Measurements from ENCODE around the gene ZFP57.

DNA sequence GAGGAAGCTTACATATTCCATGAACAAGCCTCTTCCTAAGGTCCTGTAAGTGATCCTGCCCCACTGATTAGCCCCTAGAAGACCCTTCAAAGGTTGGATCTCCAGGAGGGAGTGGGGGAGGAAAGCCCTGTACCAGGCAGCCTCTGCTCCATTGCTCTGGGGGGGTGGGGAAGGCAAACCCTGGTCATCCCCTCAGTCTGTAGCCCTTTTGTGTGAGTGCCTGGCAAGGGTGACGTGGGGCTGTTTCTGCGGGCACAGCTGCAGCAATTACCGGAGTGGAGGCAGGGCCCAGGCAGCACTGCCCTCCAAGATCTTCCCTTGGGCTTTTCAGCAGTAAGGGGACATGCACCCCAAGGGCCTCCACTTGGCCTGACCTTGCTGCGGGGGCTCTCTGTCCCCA lies 24.2 kb downstream of the ZFP57 start, which contains the start of gene MOG:
- TF ChIP-seq CEBPB (IDR thresholded peaks at IDR 0.05; ENCODE audit: borderline replicate concordance in 1 of 2, low read depth in 2 of 2, low read length in 2 of 2) (no peak), ZNF274 (IDR thresholded peaks at IDR 0.05; ENCODE audit: insufficient read depth, insufficient read length) (no peak), EZH2 (IDR thresholded peaks at IDR 0.05; ENCODE audit: borderline replicate concordance, control insufficient read depth, low read depth, low read length) (no peak), MXI1 (IDR thresholded peaks at IDR 0.05; ENCODE audit: low read depth, low read length) (no peak), EGR1 (IDR thresholded peaks at IDR 0.05; ENCODE audit: borderline replicate concordance in 1 of 2, low read depth in 2 of 2, low read length in 2 of 2) (no peak), RCOR1 (conservative IDR thresholded peaks at IDR 0.05; ENCODE audit: low read depth, low read length) (no peak)
- TF ChIP-seq, protein P1, sequence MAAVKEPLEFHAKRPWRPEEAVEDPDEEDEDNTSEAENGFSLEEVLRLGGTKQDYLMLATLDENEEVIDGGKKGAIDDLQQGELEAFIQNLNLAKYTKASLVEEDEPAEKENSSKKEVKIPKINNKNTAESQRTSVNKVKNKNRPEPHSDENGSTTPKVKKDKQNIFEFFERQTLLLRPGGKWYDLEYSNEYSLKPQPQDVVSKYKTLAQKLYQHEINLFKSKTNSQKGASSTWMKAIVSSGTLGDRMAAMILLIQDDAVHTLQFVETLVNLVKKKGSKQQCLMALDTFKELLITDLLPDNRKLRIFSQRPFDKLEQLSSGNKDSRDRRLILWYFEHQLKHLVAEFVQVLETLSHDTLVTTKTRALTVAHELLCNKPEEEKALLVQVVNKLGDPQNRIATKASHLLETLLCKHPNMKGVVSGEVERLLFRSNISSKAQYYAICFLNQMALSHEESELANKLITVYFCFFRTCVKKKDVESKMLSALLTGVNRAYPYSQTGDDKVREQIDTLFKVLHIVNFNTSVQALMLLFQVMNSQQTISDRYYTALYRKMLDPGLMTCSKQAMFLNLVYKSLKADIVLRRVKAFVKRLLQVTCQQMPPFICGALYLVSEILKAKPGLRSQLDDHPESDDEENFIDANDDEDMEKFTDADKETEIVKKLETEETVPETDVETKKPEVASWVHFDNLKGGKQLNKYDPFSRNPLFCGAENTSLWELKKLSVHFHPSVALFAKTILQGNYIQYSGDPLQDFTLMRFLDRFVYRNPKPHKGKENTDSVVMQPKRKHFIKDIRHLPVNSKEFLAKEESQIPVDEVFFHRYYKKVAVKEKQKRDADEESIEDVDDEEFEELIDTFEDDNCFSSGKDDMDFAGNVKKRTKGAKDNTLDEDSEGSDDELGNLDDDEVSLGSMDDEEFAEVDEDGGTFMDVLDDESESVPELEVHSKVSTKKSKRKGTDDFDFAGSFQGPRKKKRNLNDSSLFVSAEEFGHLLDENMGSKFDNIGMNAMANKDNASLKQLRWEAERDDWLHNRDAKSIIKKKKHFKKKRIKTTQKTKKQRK (IDR thresholded peaks at IDR 0.05; ENCODE audit: low read depth, low read length), result no peak
